Measurements from ENCODE around the gene ASXL2.
"Not testable (repeated sequence)": the region's sequence is repeated elsewhere in the genome, so short reads cannot be mapped to it uniquely, and the experiment has no call there.

The ASXL2 gene

DNA sequence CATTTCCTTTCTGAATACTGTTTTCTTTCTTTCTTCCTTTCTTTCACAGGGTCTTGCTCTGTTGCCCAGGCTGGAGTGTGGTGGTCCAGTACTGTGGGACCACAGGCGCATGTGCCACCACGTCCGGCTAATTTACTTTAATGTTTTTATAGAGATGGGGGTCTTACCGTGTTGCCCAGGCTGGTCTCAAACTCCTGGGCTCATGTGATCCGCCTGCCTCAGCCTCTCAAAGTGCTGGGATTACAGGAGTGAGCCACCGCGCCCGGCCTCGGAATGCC, 35.3 kb upstream of the ASXL2 start:
- H3K4me3 ChIP-seq (ENCODE audit: insufficient read length, low read depth); H3K9ac ChIP-seq (ENCODE audit: insufficient read length, low read depth); H3K27me3 ChIP-seq (ENCODE audit: insufficient read depth, insufficient read length); DNase-seq (ENCODE audit: low read depth, low spot score); H3K4me1 ChIP-seq (ENCODE audit: insufficient read depth, insufficient read length); H3K36me3 ChIP-seq (ENCODE audit: insufficient read depth, insufficient read length, low read length); H3K9me3 ChIP-seq (ENCODE audit: insufficient read depth, low read length): not testable (repeated sequence)

- Histone ChIP-seq H3K4me1 (ENCODE audit: insufficient read depth, insufficient read length) (no peaks in the 10 kb centered on the region), H3K36me3 (ENCODE audit: insufficient read depth, insufficient read length, low read length) (no peaks in the 10 kb centered on the region), H3K9me3 (ENCODE audit: insufficient read depth, low read length) (no peaks in the 10 kb centered on the region; the same call in 1 of the 2 replicates), H3K4me3 (ENCODE audit: insufficient read length, low read depth) (no peak overlapping the region), H3K9ac (ENCODE audit: insufficient read length, low read depth) (no peak overlapping the region), H3K27me3 (ENCODE audit: insufficient read depth, insufficient read length) (no peaks in the 10 kb centered on the region)
- DNase-seq (ENCODE audit: low read depth, low spot score), result peak; percentile 58
- no peak for TF ChIP-seq ZNF274 (IDR thresholded peaks at IDR 0.05; ENCODE audit: low read depth, low read length)
- TF ChIP-seq SUZ12 (IDR thresholded peaks at IDR 0.05; ENCODE audit: extremely low read depth, insufficient read depth, insufficient read length), result no peak
- TF ChIP-seq YY1 (IDR thresholded peaks at IDR 0.05; ENCODE audit: insufficient read depth, insufficient read length), result no peak
Observed at GRCh38 chr2:25912851-25913695, 34.8 kb upstream of the ASXL2 start.

- not testable (repeated sequence) for H3K9me3 ChIP-seq (ENCODE audit: insufficient read depth, low read length); H3K4me3 ChIP-seq (ENCODE audit: insufficient read length, low read depth); H3K9ac ChIP-seq (ENCODE audit: insufficient read length, low read depth); DNase-seq (ENCODE audit: low read depth, low spot score); H3K4me1 ChIP-seq (ENCODE audit: insufficient read depth, insufficient read length); H3K36me3 ChIP-seq (ENCODE audit: insufficient read depth, insufficient read length, low read length); H3K27me3 ChIP-seq (ENCODE audit: insufficient read depth, insufficient read length)
Observed at GRCh38 chr2:25909574-25909973, 31.3 kb upstream of the ASXL2 start.

DNA sequence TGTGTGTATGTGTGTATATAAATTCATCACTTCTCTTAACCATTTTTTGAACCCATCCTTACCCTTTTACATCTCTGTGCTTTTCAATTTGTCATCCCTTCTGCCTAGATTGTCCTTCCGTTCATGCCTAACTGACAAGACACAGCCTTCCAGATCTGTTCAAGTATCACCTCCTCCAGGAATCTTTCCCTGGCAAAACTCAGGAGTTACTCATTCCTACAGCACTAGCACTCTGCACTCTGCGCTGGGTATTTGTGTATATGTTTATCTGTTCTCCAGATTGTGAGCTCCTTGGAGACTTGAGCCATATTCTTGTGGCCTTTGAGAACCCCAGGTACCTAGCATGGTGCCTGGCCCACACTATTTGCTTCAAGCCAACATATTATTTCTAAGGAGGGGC, 26.8 kb upstream of the ASXL2 start:
- Histone ChIP-seq H3K4me1 (ENCODE audit: insufficient read depth, insufficient read length) (no peaks in the 10 kb centered on the region), H3K36me3 (ENCODE audit: insufficient read depth, insufficient read length, low read length) (no peaks in the 10 kb centered on the region), H3K9me3 (ENCODE audit: insufficient read depth, low read length) (no peaks in the 10 kb centered on the region), H3K4me3 (ENCODE audit: insufficient read length, low read depth) (no peak overlapping the region), H3K27me3 (ENCODE audit: insufficient read depth, insufficient read length) (no peaks in the 10 kb centered on the region), H3K9ac (ENCODE audit: insufficient read length, low read depth) (no peak overlapping the region)
- DNase-seq (ENCODE audit: low read depth, low spot score), result no peak
- TF ChIP-seq SUZ12 (IDR thresholded peaks at IDR 0.05; ENCODE audit: extremely low read depth, insufficient read depth, insufficient read length), result no peak
- TF ChIP-seq ZNF274 (IDR thresholded peaks at IDR 0.05; ENCODE audit: low read depth, low read length), result no peak
- no peak for TF ChIP-seq YY1 (IDR thresholded peaks at IDR 0.05; ENCODE audit: insufficient read depth, insufficient read length)

DNA sequence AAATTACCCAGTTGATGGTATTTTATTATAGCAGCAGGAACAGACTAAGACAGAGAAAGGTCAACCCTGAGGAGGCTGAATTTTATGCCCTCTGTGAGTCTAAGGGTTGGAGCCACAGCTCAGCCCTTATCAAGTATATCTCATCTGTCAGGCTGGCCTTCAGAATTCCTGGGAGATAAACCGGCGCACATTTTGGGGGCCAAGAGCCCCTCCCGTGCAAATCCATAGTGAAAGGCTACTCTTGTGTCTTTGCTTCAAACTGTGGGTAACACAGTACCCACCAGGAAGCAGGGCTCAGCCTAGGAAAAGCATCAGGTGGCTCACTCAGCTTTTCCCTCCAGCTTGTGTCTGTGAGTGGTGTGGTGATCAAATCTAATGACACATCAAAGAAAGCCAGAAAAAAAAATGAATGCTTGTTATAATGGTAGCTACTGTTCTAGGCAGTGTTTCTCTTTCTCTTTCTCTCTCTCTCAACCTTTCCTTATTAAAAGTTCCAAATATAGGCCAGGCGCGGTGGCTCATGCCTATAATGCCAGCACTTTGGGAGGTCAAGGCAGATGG, 25.0 kb upstream of the ASXL2 start:
- Histone ChIP-seq H3K4me3 (ENCODE audit: insufficient read length, low read depth) (no peak overlapping the region), H3K9me3 (ENCODE audit: insufficient read depth, low read length) (no peaks in the 10 kb centered on the region), H3K27me3 (ENCODE audit: insufficient read depth, insufficient read length) (no peaks in the 10 kb centered on the region), H3K4me1 (ENCODE audit: insufficient read depth, insufficient read length) (no peaks in the 10 kb centered on the region), H3K36me3 (ENCODE audit: insufficient read depth, insufficient read length, low read length) (no peaks in the 10 kb centered on the region), H3K9ac (ENCODE audit: insufficient read length, low read depth) (no peak overlapping the region)
- no peak for DNase-seq (ENCODE audit: low read depth, low spot score)
- TF ChIP-seq ZNF274 (IDR thresholded peaks at IDR 0.05; ENCODE audit: low read depth, low read length) (no peak), YY1 (IDR thresholded peaks at IDR 0.05; ENCODE audit: insufficient read depth, insufficient read length) (no peak), SUZ12 (IDR thresholded peaks at IDR 0.05; ENCODE audit: extremely low read depth, insufficient read depth, insufficient read length) (no peak)

DNA sequence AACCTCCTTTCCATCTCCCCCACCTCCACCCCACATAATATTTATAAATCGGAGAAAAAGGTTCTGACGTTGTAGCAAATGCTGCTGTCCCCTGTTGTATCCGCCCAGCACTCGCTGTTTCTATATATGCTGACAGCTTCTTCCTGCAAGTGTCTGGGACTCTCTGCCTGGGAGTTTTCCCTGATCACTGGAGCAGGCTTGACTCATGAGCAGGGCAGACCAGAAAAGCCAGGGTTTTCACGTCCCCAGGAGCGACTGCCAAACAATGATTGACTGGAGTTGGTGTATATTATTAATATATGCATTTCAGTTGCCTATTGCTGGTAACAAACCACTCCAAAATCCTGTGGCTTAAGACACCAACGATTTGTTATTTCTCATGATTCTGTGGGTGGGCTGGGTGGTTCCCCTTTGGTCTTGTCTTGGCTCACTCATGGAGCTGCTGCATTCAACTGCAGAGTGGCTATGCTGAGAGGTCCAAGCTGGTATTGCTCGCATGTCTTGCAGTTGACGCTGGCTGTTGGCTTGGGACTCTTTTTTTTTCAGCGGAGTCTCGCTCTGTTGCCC, 21.2 kb upstream of the ASXL2 start:
- Histone ChIP-seq H3K4me3 (ENCODE audit: insufficient read length, low read depth) (no peak overlapping the region), H3K4me1 (ENCODE audit: insufficient read depth, insufficient read length) (peaks cover 2% of the 10 kb centered on the region), H3K27me3 (ENCODE audit: insufficient read depth, insufficient read length) (no peaks in the 10 kb centered on the region), H3K36me3 (ENCODE audit: insufficient read depth, insufficient read length, low read length) (no peaks in the 10 kb centered on the region), H3K9me3 (ENCODE audit: insufficient read depth, low read length) (no peaks in the 10 kb centered on the region), H3K9ac (ENCODE audit: insufficient read length, low read depth) (no peak overlapping the region)
- no peak for DNase-seq (ENCODE audit: low read depth, low spot score)
- TF ChIP-seq SUZ12 (IDR thresholded peaks at IDR 0.05; ENCODE audit: extremely low read depth, insufficient read depth, insufficient read length), result no peak
- no peak for TF ChIP-seq ZNF274 (IDR thresholded peaks at IDR 0.05; ENCODE audit: low read depth, low read length)
- TF ChIP-seq YY1 (IDR thresholded peaks at IDR 0.05; ENCODE audit: insufficient read depth, insufficient read length), result no peak

DNA sequence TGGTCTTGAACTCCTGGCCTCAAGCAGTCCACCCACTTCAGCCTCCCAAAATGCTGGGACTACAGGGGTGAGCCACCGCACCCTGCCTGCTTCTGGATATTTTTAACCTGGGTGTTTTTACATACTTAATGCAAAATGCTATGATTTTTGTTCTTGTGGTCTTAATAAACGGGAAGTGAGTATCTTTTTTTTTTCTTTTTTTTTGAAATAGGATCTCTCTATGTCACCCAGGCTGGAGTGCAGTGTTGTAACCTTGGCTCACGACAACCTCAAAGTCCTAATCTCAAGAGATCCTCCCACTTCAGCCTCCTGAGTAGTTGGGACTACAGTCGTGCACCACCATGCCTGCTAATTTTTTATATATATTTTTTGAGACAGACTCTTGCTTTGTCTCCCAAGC, 19.2 kb upstream of the ASXL2 start:
- H3K27me3 ChIP-seq (ENCODE audit: insufficient read depth, insufficient read length), result no peaks in the 10 kb centered on the region
- TF ChIP-seq YY1 (IDR thresholded peaks at IDR 0.05; ENCODE audit: insufficient read depth, insufficient read length) (no peak), SUZ12 (IDR thresholded peaks at IDR 0.05; ENCODE audit: extremely low read depth, insufficient read depth, insufficient read length) (no peak), ZNF274 (IDR thresholded peaks at IDR 0.05; ENCODE audit: low read depth, low read length) (no peak)
- no peak overlapping the region for H3K9ac ChIP-seq (ENCODE audit: insufficient read length, low read depth)
- no peaks in the 10 kb centered on the region for H3K36me3 ChIP-seq (ENCODE audit: insufficient read depth, insufficient read length, low read length)
- peaks cover 2% of the 10 kb centered on the region for H3K4me1 ChIP-seq (ENCODE audit: insufficient read depth, insufficient read length)
- H3K4me3 ChIP-seq (ENCODE audit: insufficient read length, low read depth), result no peak overlapping the region
- DNase-seq (ENCODE audit: low read depth, low spot score), result no peak
- no peaks in the 10 kb centered on the region for H3K9me3 ChIP-seq (ENCODE audit: insufficient read depth, low read length)

GRCh38 chr2:25896308-25896707, 18.0 kb upstream of the ASXL2 start:
- not testable (repeated sequence) for H3K4me1 ChIP-seq (ENCODE audit: insufficient read depth, insufficient read length); DNase-seq (ENCODE audit: low read depth, low spot score); H3K9me3 ChIP-seq (ENCODE audit: insufficient read depth, low read length); H3K27me3 ChIP-seq (ENCODE audit: insufficient read depth, insufficient read length); H3K4me3 ChIP-seq (ENCODE audit: insufficient read length, low read depth); H3K36me3 ChIP-seq (ENCODE audit: insufficient read depth, insufficient read length, low read length); H3K9ac ChIP-seq (ENCODE audit: insufficient read length, low read depth)

Measured in NT2/D1 (cell line).